Measurements from ENCODE around the gene RUBCNL. TPM values are rescaled to one million over a fixed set of nuclear protein-coding genes. Genes with fewer than 3 reads are reported as not detected.

RUBCNL gene
- total and polyA plus RNA-seq, 9 of the 15 experiments (the other 6 are each of a cell fraction or from before 2014, with no cell fraction given), result 0.04 to 0.35 (median 0.12) TPM; not detected in 3

- H3K79me2 ChIP-seq (ENCODE audit: control insufficient read depth, insufficient read depth, low read length), result no peaks in the 10 kb centered on the region
- no peak overlapping the region for H2AFZ ChIP-seq (ENCODE audit: low read depth, low read length)
- no TSS peak for BruUV-seq (replicated peaks)
- H3K4me3 ChIP-seq, result no peak overlapping the region
- ChIA-PET POLR2A (no interaction called here), CTCF (ENCODE audit: low intra/inter-chr PET ratio) (interaction anchor here (1.9 kb wide), 1 partner anchor 191 kb away, joined by 5 read pairs; no protein-coding TSS in a partner anchor)
- H3K4me2 ChIP-seq (ENCODE audit: insufficient read depth, low read length), result no peak overlapping the region
- no peaks in the 10 kb centered on the region for H3K9me1 ChIP-seq (ENCODE audit: control insufficient read depth, insufficient read depth, low read length)
- no peaks in the 10 kb centered on the region for H4K20me1 ChIP-seq (replicated peaks; ENCODE audit: control insufficient read depth, insufficient read depth, low read length)
- no peaks in the 10 kb centered on the region; a peak in 1 of 5 replicates for H3K4me1 ChIP-seq (replicated peaks in 1 of 2; ENCODE audit: control insufficient read depth in 2 of 2, insufficient read depth in 2 of 2, low read length in 2 of 2)
- ATAC-seq (no peak), FAIRE-seq (no peak), DNase-seq (ENCODE audit: extremely low read depth in 1 of 4, low spot score in 3 of 4) (no peak)
- H3K27me3 ChIP-seq (ENCODE audit: control insufficient read depth in 2 of 2, insufficient read depth in 2 of 2, low read length in 2 of 2), result no peaks in the 10 kb centered on the region
- no peak overlapping the region for H3K27ac ChIP-seq (ENCODE audit: extremely low read depth, low read depth, low read length)
- H3K9ac ChIP-seq (ENCODE audit: insufficient read depth in 1 of 2, low read depth in 2 of 2, low read length in 2 of 2), result no peak overlapping the region
- no peaks in the 10 kb centered on the region for H3K36me3 ChIP-seq (ENCODE audit: control insufficient read depth, insufficient read depth, low read length)
- intact Hi-C loops (cut with micrococcal nuclease), result loop anchor here (1.0 kb wide), 1 partner anchor 510 kb away; no protein-coding TSS in a partner anchor
- in situ Hi-C loops (cut with MboI), result loop anchor here (25.0 kb wide), 1 partner anchor 380 kb away; no protein-coding TSS in a partner anchor
- no peaks in the 10 kb centered on the region for H3K9me3 ChIP-seq (replicated peaks; ENCODE audit: control insufficient read depth, insufficient read depth, low read depth, low read length)
- TF ChIP-seq CTCF (IDR thresholded peaks at IDR 0.05 in 2 of 3, conservative IDR thresholded peaks at IDR 0.05 in 1 of 3; ENCODE audit: insufficient read depth in 2 of 3, low read depth in 1 of 3, low read length in 3 of 3) (peak in 1 of 3 experiments; percentile 38; a peak in 1 of 6 replicates), REST (IDR thresholded peaks at IDR 0.05; ENCODE audit: borderline replicate concordance) (peak; percentile 18; the same call in 1 of the 2 replicates), REST (CRISPR knock-in tag; IDR thresholded peaks at IDR 0.05; ENCODE audit: low read depth) (no peak), RAD21 (CRISPR knock-in tag; conservative IDR thresholded peaks at IDR 0.05 in 1 of 2, IDR thresholded peaks at IDR 0.05 in 1 of 2) (peak; percentile 26 to 65), ZNF282 (CRISPR knock-in tag; IDR thresholded peaks at IDR 0.05) (no peak), DEAF1 (CRISPR knock-in tag; IDR thresholded peaks at IDR 0.05) (peak; percentile 36; the same call in 1 of the 2 replicates)
These were observed 69.9 kb downstream of the RUBCNL start for GRCh38 chr13:46317120-46317519.

All from K562 (cell line).